ENCODE measurements around the gene HELZ. TPM values are rescaled to one million over a fixed set of nuclear protein-coding genes. Genes with fewer than 3 reads are reported as not detected.

The HELZ gene
- total RNA-seq, 1 donor from 2014 or later = 72.5 TPM

- H3K27me3 ChIP-seq = no peaks in the 10 kb centered on the region
- intact Hi-C loops (cut with DNase I) = no loop called here
- H3K36me3 ChIP-seq = peaks cover 39% of the 10 kb centered on the region
- ATAC-seq = no peak
- no peaks in the 10 kb centered on the region for H3K9me3 ChIP-seq
- no peak for TF ChIP-seq CTCF (IDR thresholded peaks at IDR 0.05)
- H3K27ac ChIP-seq = no peak overlapping the region
- H3K4me3 ChIP-seq = no peak overlapping the region
- no peak for DNase-seq
- no peaks in the 10 kb centered on the region for H3K4me1 ChIP-seq
These were observed 87.0 kb downstream of the HELZ start for GRCh38 chr17:67157732-67158639.

- H3K27me3 ChIP-seq = no peaks in the 10 kb centered on the region
- intact Hi-C loops (cut with DNase I) = no loop called here
- TF ChIP-seq CTCF (IDR thresholded peaks at IDR 0.05) = no peak
- no peak for DNase-seq
- H3K4me1 ChIP-seq = no peaks in the 10 kb centered on the region
- no peak overlapping the region for H3K4me3 ChIP-seq
- peaks cover 31% of the 10 kb centered on the region for H3K36me3 ChIP-seq
- no peaks in the 10 kb centered on the region for H3K9me3 ChIP-seq
- no peak overlapping the region for H3K27ac ChIP-seq
- no peak for ATAC-seq
These were observed 88.5 kb downstream of the HELZ start for GRCh38 chr17:67156269-67157199.

- peaks cover 42% of the 10 kb centered on the region for H3K36me3 ChIP-seq
These were observed 92.2 kb downstream of the HELZ start for GRCh38 chr17:67152824-67153223.

GRCh38 chr17:67151717-67152116 is 93.3 kb downstream of the HELZ start:
- no peaks in the 10 kb centered on the region for H3K4me1 ChIP-seq
- H3K4me3 ChIP-seq = no peak overlapping the region
- no peaks in the 10 kb centered on the region for H3K9me3 ChIP-seq
- intact Hi-C loops (cut with DNase I) = no loop called here
- peaks cover 53% of the 10 kb centered on the region for H3K36me3 ChIP-seq
- DNase-seq (no peak), ATAC-seq (no peak)
- no peak for TF ChIP-seq CTCF (IDR thresholded peaks at IDR 0.05)
- no peaks in the 10 kb centered on the region for H3K27me3 ChIP-seq
- no peak overlapping the region for H3K27ac ChIP-seq

More at GRCh38 chr17:67152824-67153223, 92.2 kb downstream of the HELZ start:
- no peaks in the 10 kb centered on the region for H3K4me1 ChIP-seq
- TF ChIP-seq CTCF (IDR thresholded peaks at IDR 0.05) = no peak
- DNase-seq (no peak), ATAC-seq (no peak)
- H3K4me3 ChIP-seq = no peak overlapping the region
- no peaks in the 10 kb centered on the region for H3K27me3 ChIP-seq
- intact Hi-C loops (cut with DNase I) = no loop called here
- no peak overlapping the region for H3K27ac ChIP-seq
- no peaks in the 10 kb centered on the region for H3K9me3 ChIP-seq

- TF ChIP-seq CTCF (IDR thresholded peaks at IDR 0.05) = no peak
- no peaks in the 10 kb centered on the region for H3K27me3 ChIP-seq
- DNase-seq = no peak
- no peak overlapping the region for H3K27ac ChIP-seq
- H3K4me1 ChIP-seq = no peaks in the 10 kb centered on the region
- no peak overlapping the region for H3K4me3 ChIP-seq
- no peak for ATAC-seq
- H3K9me3 ChIP-seq = no peaks in the 10 kb centered on the region
- peaks cover 62% of the 10 kb centered on the region for H3K36me3 ChIP-seq
- intact Hi-C loops (cut with DNase I) = no loop called here
These were observed 94.2 kb downstream of the HELZ start for GRCh38 chr17:67150826-67151225.

Data from upper lobe of right lung (tissue), 1 donor.